ENCODE data around the gene PCDH9.

The PCDH9 gene

DNA sequence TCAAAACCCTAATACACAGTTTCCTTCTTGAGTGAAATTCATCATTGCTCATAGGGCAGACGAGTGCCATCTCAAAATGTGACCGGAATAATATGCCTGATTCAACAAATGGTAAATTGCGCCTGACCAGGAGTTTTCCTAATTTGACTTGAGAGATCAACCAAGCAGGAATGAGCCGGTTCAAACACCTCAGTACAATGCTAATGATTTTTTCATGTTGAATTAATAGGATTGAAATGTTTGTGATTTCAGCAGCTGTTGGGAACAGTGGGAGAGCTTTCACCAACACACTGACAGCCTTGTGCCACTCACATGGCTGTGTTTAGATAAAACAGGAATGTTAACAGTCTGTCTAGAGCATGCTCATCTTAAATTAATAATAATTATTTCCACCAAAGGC, 484.8 kb downstream of the PCDH9 start:
- no peaks in the 10 kb centered on the region for H3K9me3 ChIP-seq (ENCODE audit: control insufficient read depth, low read length)
- DNase-seq (ENCODE audit: low read depth), result no peak

GRCh38 chr13:66723576-66723975, 506.6 kb downstream of the PCDH9 start:
- DNase-seq (ENCODE audit: low read depth), result no peak
- Histone ChIP-seq H3K27me3 (replicated peaks; ENCODE audit: control insufficient read depth, insufficient read depth, low read length) (no peaks in the 10 kb centered on the region), H3K4me3 (ENCODE audit: low read length) (no peak overlapping the region), H3K9ac (ENCODE audit: low read length) (no peak overlapping the region), H3K9me3 (ENCODE audit: control insufficient read depth, low read length) (no peaks in the 10 kb centered on the region), H3K4me1 (ENCODE audit: control insufficient read depth, insufficient read depth, low read length) (no peaks in the 10 kb centered on the region), H3K36me3 (ENCODE audit: control insufficient read depth, insufficient read depth, low read length, severe bottlenecking) (no peaks in the 10 kb centered on the region)

More for the DNA sequence above, 484.8 kb downstream of the PCDH9 start:
- no peak overlapping the region for H3K4me3 ChIP-seq (ENCODE audit: low read length)
- no peak overlapping the region for H3K9ac ChIP-seq (ENCODE audit: low read length)
- no peaks in the 10 kb centered on the region for H3K27me3 ChIP-seq (replicated peaks; ENCODE audit: control insufficient read depth, insufficient read depth, low read length)
- no peaks in the 10 kb centered on the region for H3K36me3 ChIP-seq (ENCODE audit: control insufficient read depth, insufficient read depth, low read length, severe bottlenecking)
- H3K4me1 ChIP-seq (ENCODE audit: control insufficient read depth, insufficient read depth, low read length), result no peaks in the 10 kb centered on the region

- Histone ChIP-seq H3K27me3 (replicated peaks; ENCODE audit: control insufficient read depth, insufficient read depth, low read length) (no peaks in the 10 kb centered on the region), H3K9me3 (ENCODE audit: control insufficient read depth, low read length) (no peaks in the 10 kb centered on the region), H3K4me3 (ENCODE audit: low read length) (no peak overlapping the region), H3K4me1 (ENCODE audit: control insufficient read depth, insufficient read depth, low read length) (no peaks in the 10 kb centered on the region), H3K36me3 (ENCODE audit: control insufficient read depth, insufficient read depth, low read length, severe bottlenecking) (no peaks in the 10 kb centered on the region), H3K9ac (ENCODE audit: low read length) (no peak overlapping the region)
- DNase-seq (ENCODE audit: low read depth), result no peak
Observed at GRCh38 chr13:66716538-66716937, 513.6 kb downstream of the PCDH9 start.

GRCh38 chr13:66714795-66715194, 515.3 kb downstream of the PCDH9 start:
- Histone ChIP-seq H3K36me3 (ENCODE audit: control insufficient read depth, insufficient read depth, low read length, severe bottlenecking) (no peaks in the 10 kb centered on the region), H3K9ac (ENCODE audit: low read length) (no peak overlapping the region), H3K4me3 (ENCODE audit: low read length) (no peak overlapping the region), H3K4me1 (ENCODE audit: control insufficient read depth, insufficient read depth, low read length) (no peaks in the 10 kb centered on the region), H3K27me3 (replicated peaks; ENCODE audit: control insufficient read depth, insufficient read depth, low read length) (no peaks in the 10 kb centered on the region), H3K9me3 (ENCODE audit: control insufficient read depth, low read length) (no peaks in the 10 kb centered on the region)
- DNase-seq (ENCODE audit: low read depth), result no peak

GRCh38 chr13:66704110-66704509, 526.0 kb downstream of the PCDH9 start:
- no peak overlapping the region for H3K4me3 ChIP-seq (ENCODE audit: low read length)
- H3K27me3 ChIP-seq (replicated peaks; ENCODE audit: control insufficient read depth, insufficient read depth, low read length), result no peaks in the 10 kb centered on the region
- no peaks in the 10 kb centered on the region for H3K36me3 ChIP-seq (ENCODE audit: control insufficient read depth, insufficient read depth, low read length, severe bottlenecking)
- no peak for DNase-seq (ENCODE audit: low read depth)
- no peak overlapping the region for H3K9ac ChIP-seq (ENCODE audit: low read length)
- H3K9me3 ChIP-seq (ENCODE audit: control insufficient read depth, low read length), result no peaks in the 10 kb centered on the region
- no peaks in the 10 kb centered on the region for H3K4me1 ChIP-seq (ENCODE audit: control insufficient read depth, insufficient read depth, low read length)

DNA sequence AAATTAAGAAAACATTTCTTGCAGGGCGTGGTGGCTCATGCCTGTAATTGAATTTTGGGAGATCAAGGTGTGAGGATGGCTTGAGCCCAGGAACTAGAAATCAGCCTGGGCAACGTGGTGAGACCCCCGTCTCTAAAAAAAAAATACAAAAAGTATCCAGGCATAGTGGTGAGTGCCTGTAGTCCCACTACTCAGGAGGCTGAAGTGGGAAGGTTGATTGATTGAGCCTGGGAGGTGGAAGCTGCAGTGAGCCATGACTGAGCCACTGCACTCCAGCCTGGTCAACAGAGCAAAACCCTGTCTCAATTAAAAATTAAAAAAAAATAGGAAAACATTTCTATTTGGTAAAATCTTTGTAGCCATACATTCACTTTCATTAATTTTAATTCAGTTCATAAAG, 526.5 kb downstream of the PCDH9 start:
- Histone ChIP-seq H3K27me3 (replicated peaks; ENCODE audit: control insufficient read depth, insufficient read depth, low read length) (no peaks in the 10 kb centered on the region), H3K36me3 (ENCODE audit: control insufficient read depth, insufficient read depth, low read length, severe bottlenecking) (no peaks in the 10 kb centered on the region), H3K9me3 (ENCODE audit: control insufficient read depth, low read length) (no peaks in the 10 kb centered on the region), H3K4me1 (ENCODE audit: control insufficient read depth, insufficient read depth, low read length) (no peaks in the 10 kb centered on the region), H3K4me3 (ENCODE audit: low read length) (no peak overlapping the region), H3K9ac (ENCODE audit: low read length) (no peak overlapping the region)
- no peak for DNase-seq (ENCODE audit: low read depth)

DNA sequence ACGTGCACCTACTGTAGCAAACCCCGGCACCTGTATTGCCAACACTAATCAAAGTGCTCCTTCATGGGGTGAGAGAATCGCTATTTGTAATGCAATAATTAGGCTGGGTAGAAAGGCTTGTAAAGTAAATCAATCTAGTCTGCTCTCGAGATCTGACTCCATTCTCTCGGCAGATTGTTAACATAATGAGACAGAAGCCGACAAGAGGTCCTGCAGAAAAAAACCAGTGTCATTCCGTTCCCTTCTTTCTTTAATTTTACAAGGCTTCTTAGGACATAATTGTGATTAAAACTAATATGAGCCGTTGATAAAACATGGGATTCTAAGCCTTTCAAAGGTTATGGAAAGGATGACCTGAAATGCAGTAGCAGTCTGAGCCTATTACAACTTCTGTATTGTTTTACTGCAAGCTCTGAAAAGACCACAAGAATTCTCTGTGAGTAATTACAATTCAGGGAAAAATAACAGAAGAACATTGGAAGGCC, 530.0 kb downstream of the PCDH9 start:
- H3K4me3 ChIP-seq (ENCODE audit: low read length), result no peak overlapping the region
- H3K9ac ChIP-seq (ENCODE audit: low read length), result no peak overlapping the region
- no peaks in the 10 kb centered on the region for H3K27me3 ChIP-seq (replicated peaks; ENCODE audit: control insufficient read depth, insufficient read depth, low read length)
- no peak for DNase-seq (ENCODE audit: low read depth)
- H3K36me3 ChIP-seq (ENCODE audit: control insufficient read depth, insufficient read depth, low read length, severe bottlenecking), result no peaks in the 10 kb centered on the region
- H3K9me3 ChIP-seq (ENCODE audit: control insufficient read depth, low read length), result no peaks in the 10 kb centered on the region
- no peaks in the 10 kb centered on the region for H3K4me1 ChIP-seq (ENCODE audit: control insufficient read depth, insufficient read depth, low read length)

GRCh38 chr13:66693656-66694055, 536.5 kb downstream of the PCDH9 start:
- Histone ChIP-seq H3K4me1 (ENCODE audit: control insufficient read depth, insufficient read depth, low read length) (no peaks in the 10 kb centered on the region), H3K9ac (ENCODE audit: low read length) (no peak overlapping the region), H3K9me3 (ENCODE audit: control insufficient read depth, low read length) (no peaks in the 10 kb centered on the region), H3K4me3 (ENCODE audit: low read length) (no peak overlapping the region), H3K27me3 (replicated peaks; ENCODE audit: control insufficient read depth, insufficient read depth, low read length) (no peaks in the 10 kb centered on the region), H3K36me3 (ENCODE audit: control insufficient read depth, insufficient read depth, low read length, severe bottlenecking) (no peaks in the 10 kb centered on the region)
- DNase-seq (ENCODE audit: low read depth), result no peak

DNA sequence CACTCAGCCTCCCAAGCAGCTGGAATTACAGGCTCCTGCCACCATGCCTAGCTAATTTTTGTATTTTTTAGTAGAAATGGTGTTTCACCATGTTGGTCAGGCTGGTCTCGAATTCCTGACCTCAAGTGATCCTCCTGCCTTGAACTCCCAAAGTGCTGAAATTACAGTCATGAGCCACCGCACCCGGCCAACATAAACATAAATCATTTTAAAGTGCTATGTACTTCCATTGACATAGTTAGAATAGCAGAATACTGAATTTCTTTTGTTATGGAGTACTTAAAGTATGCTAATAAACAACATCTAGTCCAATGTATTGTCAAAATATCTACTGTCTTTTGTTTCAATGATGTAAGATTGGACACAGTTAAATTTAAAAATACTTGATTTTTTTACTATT, 539.0 kb downstream of the PCDH9 start:
- DNase-seq (ENCODE audit: low read depth), result no peak
- Histone ChIP-seq H3K27me3 (replicated peaks; ENCODE audit: control insufficient read depth, insufficient read depth, low read length) (no peaks in the 10 kb centered on the region), H3K9me3 (ENCODE audit: control insufficient read depth, low read length) (no peaks in the 10 kb centered on the region), H3K36me3 (ENCODE audit: control insufficient read depth, insufficient read depth, low read length, severe bottlenecking) (no peaks in the 10 kb centered on the region), H3K4me1 (ENCODE audit: control insufficient read depth, insufficient read depth, low read length) (no peaks in the 10 kb centered on the region), H3K4me3 (ENCODE audit: low read length) (no peak overlapping the region), H3K9ac (ENCODE audit: low read length) (no peak overlapping the region)

GRCh38 chr13:66689628-66690027, 540.5 kb downstream of the PCDH9 start:
- no peaks in the 10 kb centered on the region for H3K4me1 ChIP-seq (ENCODE audit: control insufficient read depth, insufficient read depth, low read length)
- H3K36me3 ChIP-seq (ENCODE audit: control insufficient read depth, insufficient read depth, low read length, severe bottlenecking), result no peaks in the 10 kb centered on the region
- H3K27me3 ChIP-seq (replicated peaks; ENCODE audit: control insufficient read depth, insufficient read depth, low read length), result no peaks in the 10 kb centered on the region
- H3K9me3 ChIP-seq (ENCODE audit: control insufficient read depth, low read length), result peaks cover 8% of the 10 kb centered on the region
- no peak overlapping the region for H3K4me3 ChIP-seq (ENCODE audit: low read length)
- peak; percentile 58 for DNase-seq (ENCODE audit: low read depth)
- H3K9ac ChIP-seq (ENCODE audit: low read length), result no peak overlapping the region

- Histone ChIP-seq H3K9me3 (ENCODE audit: control insufficient read depth, low read length) (peaks cover 8% of the 10 kb centered on the region), H3K27me3 (replicated peaks; ENCODE audit: control insufficient read depth, insufficient read depth, low read length) (no peaks in the 10 kb centered on the region), H3K36me3 (ENCODE audit: control insufficient read depth, insufficient read depth, low read length, severe bottlenecking) (no peaks in the 10 kb centered on the region), H3K4me1 (ENCODE audit: control insufficient read depth, insufficient read depth, low read length) (no peaks in the 10 kb centered on the region), H3K9ac (ENCODE audit: low read length) (no peak overlapping the region), H3K4me3 (ENCODE audit: low read length) (no peak overlapping the region)
- no peak for DNase-seq (ENCODE audit: low read depth)
Observed at GRCh38 chr13:66689037-66689619, 541.0 kb downstream of the PCDH9 start.

GRCh38 chr13:66681403-66681802, 548.7 kb downstream of the PCDH9 start:
- Histone ChIP-seq H3K27me3 (replicated peaks; ENCODE audit: control insufficient read depth, insufficient read depth, low read length) (no peaks in the 10 kb centered on the region), H3K4me3 (ENCODE audit: low read length) (no peak overlapping the region), H3K9me3 (ENCODE audit: control insufficient read depth, low read length) (peaks cover 8% of the 10 kb centered on the region), H3K9ac (ENCODE audit: low read length) (no peak overlapping the region), H3K4me1 (ENCODE audit: control insufficient read depth, insufficient read depth, low read length) (peaks cover 7% of the 10 kb centered on the region), H3K36me3 (ENCODE audit: control insufficient read depth, insufficient read depth, low read length, severe bottlenecking) (no peaks in the 10 kb centered on the region)
- DNase-seq (ENCODE audit: low read depth), result no peak
